ENCODE data around the gene APOA5. TPM values are rescaled to one million over a fixed set of nuclear protein-coding genes. Genes with fewer than 3 reads are reported as not detected.

The APOA5 gene
- total RNA-seq, 2 experiments from 2014 or later, result not detected

GRCh38 chr11:116823031-116823843 is 31.6 kb upstream of the APOA5 start, which contains the start of gene APOA4:
TSS of gene APOA4 (minus strand) at chr11:116823304. CDS start at chr11:116823191, 113 bp downstream.
- DNase-seq, result no peak
- H3K27me3 Mint-ChIP-seq, result no peaks in the 10 kb centered on the region
- H3K9me3 Mint-ChIP-seq, result no peaks in the 10 kb centered on the region
- POLR2A ChIA-PET, result no interaction called here
- no peaks in the 10 kb centered on the region for H3K4me1 Mint-ChIP-seq
- H3K36me3 Mint-ChIP-seq (ENCODE audit: low read depth), result no peaks in the 10 kb centered on the region
- H3K4me3 Mint-ChIP-seq, result no peak within 1 kb of the TSS
- CTCF ChIA-PET, result interaction anchor here (1.1 to 3.2 kb wide), 4 partner anchors 13 to 283 kb away, joined by 3 to 18 read pairs (median 4); partner anchors contain the start of genes APOA5 and SIK3
- no peak within 1 kb of the TSS for H3K27ac Mint-ChIP-seq

GRCh38 chr11:116822575-116822974 is 30.9 kb upstream of the APOA5 start:
- ChIA-PET CTCF (interaction anchor here (2.2 to 3.2 kb wide), 2 partner anchors 13 to 31 kb away, joined by 6 to 18 read pairs; partner anchors contain the start of gene APOA5), POLR2A (no interaction called here)
- Mint-ChIP-seq H3K27ac (no peak overlapping the region), H3K27me3 (no peaks in the 10 kb centered on the region), H3K36me3 (ENCODE audit: low read depth) (no peaks in the 10 kb centered on the region), H3K9me3 (no peaks in the 10 kb centered on the region), H3K4me1 (no peaks in the 10 kb centered on the region), H3K4me3 (no peak overlapping the region)
- no peak for DNase-seq

GRCh38 chr11:116821050-116821918 is 29.6 kb upstream of the APOA5 start:
- ChIA-PET POLR2A (no interaction called here), CTCF (no interaction called here)
- Mint-ChIP-seq H3K27ac (no peak overlapping the region), H3K9me3 (no peaks in the 10 kb centered on the region), H3K27me3 (no peaks in the 10 kb centered on the region), H3K4me1 (no peaks in the 10 kb centered on the region), H3K4me3 (no peak overlapping the region), H3K36me3 (ENCODE audit: low read depth) (no peaks in the 10 kb centered on the region)
- DNase-seq, result no peak

- DNase-seq, result no peak
- no peaks in the 10 kb centered on the region for H3K4me1 Mint-ChIP-seq
- H3K9me3 Mint-ChIP-seq, result no peaks in the 10 kb centered on the region
- CTCF ChIA-PET, result interaction anchor here (0.7 to 1.2 kb wide), 2 partner anchors 29 to 76 kb away, joined by 3 read pairs; no protein-coding TSS in a partner anchor
- H3K36me3 Mint-ChIP-seq (ENCODE audit: low read depth), result no peaks in the 10 kb centered on the region
- no peak overlapping the region for H3K4me3 Mint-ChIP-seq
- no peaks in the 10 kb centered on the region for H3K27me3 Mint-ChIP-seq
- POLR2A ChIA-PET, result no interaction called here
- no peak overlapping the region for H3K27ac Mint-ChIP-seq
Observed at GRCh38 chr11:116819049-116819448, 27.4 kb upstream of the APOA5 start.

- H3K4me1 Mint-ChIP-seq, result no peaks in the 10 kb centered on the region
- no peak for DNase-seq
- H3K4me3 Mint-ChIP-seq, result no peak overlapping the region
- H3K27ac Mint-ChIP-seq, result no peak overlapping the region
- peaks cover 2% of the 10 kb centered on the region for H3K27me3 Mint-ChIP-seq
- H3K9me3 Mint-ChIP-seq, result no peaks in the 10 kb centered on the region
- H3K36me3 Mint-ChIP-seq (ENCODE audit: low read depth), result no peaks in the 10 kb centered on the region
- POLR2A ChIA-PET, result no interaction called here
- CTCF ChIA-PET, result no interaction called here
Observed at GRCh38 chr11:116814502-116814901, 22.8 kb upstream of the APOA5 start.

- Mint-ChIP-seq H3K4me3 (no peak overlapping the region), H3K27me3 (peaks cover 5% of the 10 kb centered on the region), H3K4me1 (no peaks in the 10 kb centered on the region), H3K27ac (no peak overlapping the region), H3K36me3 (ENCODE audit: low read depth) (no peaks in the 10 kb centered on the region), H3K9me3 (no peaks in the 10 kb centered on the region)
- ChIA-PET POLR2A (interaction anchor here (0.9 kb wide), 1 partner anchor 38 kb away, joined by 3 read pairs; no protein-coding TSS in a partner anchor), CTCF (interaction anchor here (1.4 to 1.9 kb wide), 2 partner anchors 9 to 22 kb away, joined by 4 to 9 read pairs; no protein-coding TSS in a partner anchor)
- no peak for DNase-seq
Observed at GRCh38 chr11:116813781-116814471, 22.2 kb upstream of the APOA5 start.

GRCh38 chr11:116813170-116813569 is 21.5 kb upstream of the APOA5 start:
- Mint-ChIP-seq H3K27me3 (peaks cover 6% of the 10 kb centered on the region), H3K4me1 (no peaks in the 10 kb centered on the region), H3K9me3 (no peaks in the 10 kb centered on the region), H3K4me3 (no peak overlapping the region), H3K36me3 (ENCODE audit: low read depth) (no peaks in the 10 kb centered on the region), H3K27ac (no peak overlapping the region)
- POLR2A ChIA-PET, result interaction anchor here (0.7 to 0.9 kb wide), 2 partner anchors 26 to 39 kb away, joined by 3 read pairs; no protein-coding TSS in a partner anchor
- CTCF ChIA-PET, result interaction anchor here (1.1 to 1.9 kb wide), 3 partner anchors 8 to 23 kb away, joined by 4 to 9 read pairs (median 7); partner anchors contain the start of gene APOA5
- DNase-seq, result no peak

- Mint-ChIP-seq H3K27ac (no peak overlapping the region), H3K36me3 (ENCODE audit: low read depth) (no peaks in the 10 kb centered on the region), H3K27me3 (peaks cover 6% of the 10 kb centered on the region), H3K9me3 (no peaks in the 10 kb centered on the region), H3K4me3 (no peak overlapping the region), H3K4me1 (no peaks in the 10 kb centered on the region)
- POLR2A ChIA-PET, result no interaction called here
- DNase-seq, result no peak
- CTCF ChIA-PET, result interaction anchor here (1.1 to 1.9 kb wide), 2 partner anchors 21 to 24 kb away, joined by 7 to 9 read pairs; partner anchors contain the start of gene APOA5
Observed at GRCh38 chr11:116812109-116812508, 20.4 kb upstream of the APOA5 start.

- Mint-ChIP-seq H3K27ac (no peak overlapping the region), H3K4me3 (no peak overlapping the region), H3K36me3 (ENCODE audit: low read depth) (no peaks in the 10 kb centered on the region), H3K9me3 (no peaks in the 10 kb centered on the region), H3K27me3 (peaks cover 6% of the 10 kb centered on the region), H3K4me1 (no peaks in the 10 kb centered on the region)
- ChIA-PET POLR2A (no interaction called here), CTCF (no interaction called here)
- DNase-seq, result no peak
Observed at GRCh38 chr11:116811194-116811593, 19.5 kb upstream of the APOA5 start.

GRCh38 chr11:116808262-116809175 is 16.8 kb upstream of the APOA5 start:
- Mint-ChIP-seq H3K4me1 (no peaks in the 10 kb centered on the region), H3K27me3 (peaks cover 8% of the 10 kb centered on the region), H3K27ac (no peak overlapping the region), H3K36me3 (ENCODE audit: low read depth) (no peaks in the 10 kb centered on the region), H3K9me3 (no peaks in the 10 kb centered on the region), H3K4me3 (no peak overlapping the region)
- ChIA-PET CTCF (interaction anchor here (1.3 to 1.6 kb wide), 2 partner anchors 17 to 28 kb away, joined by 3 to 4 read pairs; partner anchors contain the start of gene APOA5), POLR2A (no interaction called here)
- DNase-seq, result no peak

GRCh38 chr11:116807601-116808261 is 16.1 kb upstream of the APOA5 start:
- Mint-ChIP-seq H3K27me3 (peaks cover 8% of the 10 kb centered on the region), H3K27ac (no peak overlapping the region), H3K36me3 (ENCODE audit: low read depth) (no peaks in the 10 kb centered on the region), H3K4me3 (no peak overlapping the region), H3K9me3 (no peaks in the 10 kb centered on the region), H3K4me1 (no peaks in the 10 kb centered on the region)
- ChIA-PET POLR2A (no interaction called here), CTCF (interaction anchor here (1.3 to 1.6 kb wide), 2 partner anchors 16 to 28 kb away, joined by 3 to 4 read pairs; partner anchors contain the start of gene APOA5)
- no peak for DNase-seq
